GM12874 (cell line): ENCODE results near the gene PKD1.

ENCODE experiments used
- CTCF ChIP-seq: IDR thresholded peaks from 2 replicates; pipeline ENCODE4 v1.5.1; 2011; ENCODE audit warnings: low read depth, mild to moderate bottlenecking, control low read depth, low read length, moderate library complexity; ENCODE audit not compliant: insufficient read depth

PKD1 gene

GRCh38 chr16:2179576-2179975, 43.9 kb upstream of the PKD1 start:
- TF ChIP-seq CTCF = no peak

- TF ChIP-seq CTCF = no peak
These were observed 43.4 kb upstream of the PKD1 start for GRCh38 chr16:2179107-2179501.

GRCh38 chr16:2178321-2179106, 42.8 kb upstream of the PKD1 start:
- no peak for TF ChIP-seq CTCF

- TF ChIP-seq CTCF = no peak
These were observed 41.9 kb upstream of the PKD1 start for GRCh38 chr16:2177561-2177960.

- no peak for TF ChIP-seq CTCF
These were observed 41.4 kb upstream of the PKD1 start for GRCh38 chr16:2177101-2177500.

GRCh38 chr16:2176047-2176446, 40.3 kb upstream of the PKD1 start:
- no peak for TF ChIP-seq CTCF

- TF ChIP-seq CTCF = no peak
These were observed 39.8 kb upstream of the PKD1 start for GRCh38 chr16:2175454-2175853.
